CD4-positive, alpha-beta memory T cell (primary cell): ENCODE measurements around the gene MRPL10. TPM values are rescaled to one million over a fixed set of nuclear protein-coding genes. Genes with fewer than 3 reads are reported as not detected.

Experiments used
- CTCF ChIA-PET: fragments of 350-600 bp; sonication (Branson Sonifier 250); formaldehyde crosslinking; loops from one replicate; lab custom pipeline; 2021; ENCODE audit warnings: inconsistent platforms; ENCODE audit not compliant: partially characterized antibody; lab: Charles Lee
- POLR2A ChIA-PET: fragments of 350-600 bp; sonication (Branson Sonifier 250); formaldehyde crosslinking; loops from one replicate; lab custom pipeline; 2021; ENCODE audit not compliant: partially characterized antibody; lab: Charles Lee
- DNase-seq, 5 donors: peaks; one replicate each; pipeline versions ENCODE4 v3.0.0 to v3.0.0-alpha.2; 2020 to 2022; ENCODE audit warnings: mixed read lengths in 1 of 5
- H3K27ac ChIP-seq: one replicate; pipeline ENCODE4 v1.7.0; 2013; ENCODE audit warnings: low read depth, low read length
- H3K27me3 ChIP-seq: 2 replicates; pipeline ENCODE4 v1.7.0; 2013; ENCODE audit warnings: mild to moderate bottlenecking, low read length, moderate library complexity; ENCODE audit not compliant: insufficient read depth
- H3K36me3 ChIP-seq: 2 replicates; pipeline ENCODE4 v1.7.0; 2013; ENCODE audit warnings: mild to moderate bottlenecking, low read length, moderate library complexity; ENCODE audit not compliant: insufficient read depth
- H3K4me1 ChIP-seq: 2 replicates; pipeline ENCODE4 v1.7.0; 2013; ENCODE audit warnings: mild to moderate bottlenecking, low read length, moderate library complexity; ENCODE audit not compliant: insufficient read depth
- H3K4me3 ChIP-seq, 2 donors: one replicate each; pipeline ENCODE4 v1.7.0; 2013; ENCODE audit warnings: low read length in 2 of 2, mild to moderate bottlenecking in 1 of 2
- H3K9me3 ChIP-seq, 2 donors: one replicate each; pipeline ENCODE4 v1.7.0; 2013; ENCODE audit warnings: low read length in 2 of 2, control low read depth in 1 of 2; ENCODE audit not compliant: control insufficient read depth in 1 of 2
- H3K27ac Mint-ChIP-seq, 7 donors: one replicate each; pipeline ENCODE4 v1.8.0; 2020 to 2021; ENCODE audit warnings: mixed read lengths in 7 of 7, mild to moderate bottlenecking in 6 of 7, inconsistent platforms in 3 of 7, moderate library complexity in 3 of 7
- H3K27me3 Mint-ChIP-seq, 2 donors: one replicate each; pipeline ENCODE4 v1.8.0; 2020 to 2021; ENCODE audit warnings: mixed read lengths in 2 of 2
- H3K36me3 Mint-ChIP-seq, 2 donors: one replicate each; pipeline ENCODE4 v1.8.0; 2020 to 2021; ENCODE audit warnings: mixed read lengths in 2 of 2, inconsistent platforms in 1 of 2, mild to moderate bottlenecking in 1 of 2
- H3K4me1 Mint-ChIP-seq, 4 donors: one replicate each; pipeline ENCODE4 v1.8.0; 2020 to 2021; ENCODE audit warnings: mixed read lengths in 4 of 4, mild to moderate bottlenecking in 1 of 4
- H3K4me3 Mint-ChIP-seq, 8 donors: one replicate each; pipeline ENCODE4 v1.8.0; 2020 to 2021; ENCODE audit warnings: mixed read lengths in 8 of 8, mild to moderate bottlenecking in 7 of 8, moderate library complexity in 6 of 8, inconsistent platforms in 3 of 8
- H3K9me3 Mint-ChIP-seq, 8 donors: one replicate each; pipeline ENCODE4 v1.8.0; 2020 to 2021; ENCODE audit warnings: mixed read lengths in 8 of 8, mild to moderate bottlenecking in 5 of 8, inconsistent platforms in 3 of 8, moderate library complexity in 1 of 8
- intact Hi-C: fragments of 100-400 bp; cut with micrococcal nuclease; formaldehyde crosslinking; loops from one replicate; pipeline ENCODE4 v1.15.1; 2023
- polyA plus RNA-seq, 2 donors: library from polyadenylated mRNA; unstranded; fragments of 300-500 nt; fragmentation: Illumina TruSeq; gene quantifications; one replicate each; pipeline ENCODE4 v1.2.3, GENCODE V29; 2021
- total RNA-seq, 2 experiments: library from RNA; stranded (reverse); gene quantifications; one replicate each; pipeline ENCODE4 v1.2.3, GENCODE V29; 2021

Gene MRPL10
- total and polyA plus RNA-seq, 4 experiments from 2014 or later = 39.6 to 69.6 (median 43.6) TPM

DNA sequence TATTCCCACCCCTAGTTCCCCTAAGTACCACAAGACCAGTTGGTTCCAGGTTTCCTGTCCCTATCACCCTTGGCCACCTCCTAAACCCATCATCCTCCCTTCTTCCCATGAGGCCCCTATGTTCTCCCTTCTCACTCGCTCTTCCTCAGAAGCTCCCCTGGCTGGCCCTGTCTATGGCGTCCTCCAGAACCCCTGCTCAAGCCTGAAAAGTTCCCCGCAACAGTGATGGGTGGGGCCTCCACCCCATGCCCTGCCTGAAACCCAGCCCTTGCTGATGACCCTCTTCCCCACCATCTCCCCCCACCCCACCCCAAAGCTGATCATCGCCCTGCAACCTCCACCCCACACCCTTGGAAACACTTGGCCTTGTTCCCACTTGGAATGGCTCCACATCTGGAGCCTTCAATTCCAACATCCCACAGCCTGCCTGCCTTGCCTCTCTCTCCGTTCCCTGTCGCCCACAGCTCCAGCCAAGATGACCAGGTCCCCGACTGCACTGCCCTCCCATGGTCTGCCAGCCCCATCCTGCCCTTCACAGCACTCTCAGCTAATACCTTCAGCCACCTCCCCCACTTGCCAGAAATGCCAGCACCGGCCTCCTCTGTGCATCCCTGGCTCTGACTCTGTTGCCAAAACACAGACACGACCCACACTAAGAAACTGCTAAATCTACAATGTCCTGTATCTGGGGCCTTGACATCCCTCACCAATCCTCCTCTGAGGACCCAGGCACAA, 20.3 kb downstream of the MRPL10 start:
- no peak overlapping the region for H3K27ac ChIP-seq
- Mint-ChIP-seq H3K36me3 (peaks cover 54 to 82% of the 10 kb centered on the region in 2 donors), H3K4me3 (no peak overlapping the region), H3K27me3 (no peaks in the 10 kb centered on the region), H3K9me3 (no peaks in the 10 kb centered on the region), H3K27ac (peak overlapping the region; percentile 58 to 92 (median 75)), H3K4me1 (peaks cover 0 to 8% (median 2%) of the 10 kb centered on the region in 4 donors)
- H3K36me3 ChIP-seq = peaks cover 81% of the 10 kb centered on the region
- H3K4me3 ChIP-seq = no peak overlapping the region
- POLR2A ChIA-PET = no interaction called here
- no peaks in the 10 kb centered on the region for H3K27me3 ChIP-seq
- H3K4me1 ChIP-seq = no peaks in the 10 kb centered on the region
- no peaks in the 10 kb centered on the region for H3K9me3 ChIP-seq
- DNase-seq = no peak
- CTCF ChIA-PET = no interaction called here
- intact Hi-C loops = no loop called here

DNA sequence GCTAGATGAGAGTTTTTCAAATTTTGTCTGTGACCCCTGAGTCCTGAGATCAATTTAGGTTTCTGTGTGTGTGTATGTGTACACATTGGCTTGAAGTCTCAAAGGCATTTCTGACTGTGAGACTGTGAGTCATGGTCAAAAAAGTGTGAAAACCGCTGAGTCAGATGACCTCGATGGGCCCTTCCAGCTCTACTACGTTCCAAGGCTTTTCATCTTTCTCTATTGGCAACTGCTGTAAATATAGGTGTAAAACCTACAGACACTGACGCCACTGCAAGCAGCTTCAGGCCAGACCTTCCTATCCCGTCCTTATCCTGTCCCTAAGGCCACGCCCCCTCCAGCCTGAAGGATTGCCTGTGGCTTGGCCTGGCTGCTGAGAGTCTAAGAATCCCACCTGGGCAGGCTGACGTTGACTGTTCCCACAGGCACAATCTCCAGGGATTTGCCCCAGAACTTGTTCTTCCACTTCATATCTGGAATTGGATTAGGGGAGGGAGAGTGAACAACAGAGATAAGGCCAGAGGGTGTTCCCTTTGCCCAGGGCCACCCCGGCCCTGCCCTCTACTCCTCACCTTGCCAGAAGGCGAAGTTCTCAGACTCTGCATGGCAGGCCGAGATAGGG, 21.0 kb downstream of the MRPL10 start:
- H3K27me3 Mint-ChIP-seq = no peaks in the 10 kb centered on the region
- Histone ChIP-seq H3K4me1 (no peaks in the 10 kb centered on the region), H3K27ac (no peak overlapping the region), H3K9me3 (no peaks in the 10 kb centered on the region), H3K36me3 (peaks cover 73% of the 10 kb centered on the region), H3K4me3 (no peak overlapping the region), H3K27me3 (no peaks in the 10 kb centered on the region)
- H3K9me3 Mint-ChIP-seq = no peaks in the 10 kb centered on the region
- H3K4me1 Mint-ChIP-seq = peaks cover 0 to 8% (median 2%) of the 10 kb centered on the region in 4 donors
- intact Hi-C loops = no loop called here
- DNase-seq = peak in 2 of 5 donors; percentile 26 to 55
- H3K27ac Mint-ChIP-seq = peak overlapping the region in 6 of 7 donors; percentile 8 to 89 (median 83)
- ChIA-PET CTCF (no interaction called here), POLR2A (interaction anchor here (1.0 kb wide), 1 partner anchor 85 kb away, joined by 4 read pairs; no protein-coding TSS in a partner anchor)
- no peak overlapping the region for H3K4me3 Mint-ChIP-seq
- H3K36me3 Mint-ChIP-seq = peaks cover 50 to 74% of the 10 kb centered on the region in 2 donors

DNA sequence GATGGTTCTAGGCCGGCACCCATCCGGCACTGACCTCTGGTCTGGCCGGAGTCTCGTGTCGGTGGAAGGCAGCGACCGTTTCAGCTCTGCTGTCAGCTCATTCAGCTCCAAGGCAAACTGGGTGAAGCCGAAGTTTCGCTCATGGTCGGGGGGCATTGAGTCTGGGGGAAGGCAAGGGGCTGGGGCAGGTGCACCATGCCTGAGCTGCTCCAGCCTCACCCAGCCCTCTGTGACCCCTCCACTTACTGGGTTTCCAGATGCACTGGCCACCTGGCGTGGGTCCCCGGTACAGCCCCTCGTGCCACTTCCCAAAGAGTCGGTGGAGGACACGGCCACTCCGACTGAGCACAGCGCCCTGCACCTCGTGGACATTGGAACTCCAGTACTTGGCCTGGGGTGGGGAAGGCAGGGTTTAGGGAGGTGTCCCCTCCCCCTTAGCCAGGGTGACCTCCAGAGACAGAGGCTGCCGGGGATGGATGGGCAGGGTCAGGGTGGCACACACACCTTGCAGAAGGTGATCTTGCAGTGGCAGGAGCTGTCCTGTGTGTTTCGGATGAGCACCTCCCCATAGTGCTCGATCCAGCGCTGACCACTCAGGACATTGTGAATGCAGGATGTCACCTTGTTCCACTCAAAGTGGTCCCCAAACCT, 22.4 kb downstream of the MRPL10 start:
- Histone ChIP-seq H3K4me1 (no peaks in the 10 kb centered on the region), H3K27me3 (no peaks in the 10 kb centered on the region), H3K36me3 (peaks cover 60% of the 10 kb centered on the region), H3K9me3 (no peaks in the 10 kb centered on the region), H3K27ac (no peak overlapping the region), H3K4me3 (no peak overlapping the region)
- CTCF ChIA-PET = no interaction called here
- Mint-ChIP-seq H3K27ac (peak overlapping the region in 1 of 7 donors; percentile 18), H3K9me3 (no peaks in the 10 kb centered on the region), H3K4me1 (peaks cover 0 to 8% (median 2%) of the 10 kb centered on the region in 4 donors), H3K4me3 (no peak overlapping the region), H3K36me3 (peaks cover 47 to 66% of the 10 kb centered on the region in 2 donors), H3K27me3 (no peaks in the 10 kb centered on the region)
- POLR2A ChIA-PET = no interaction called here
- DNase-seq = no peak
- intact Hi-C loops = no loop called here

DNA sequence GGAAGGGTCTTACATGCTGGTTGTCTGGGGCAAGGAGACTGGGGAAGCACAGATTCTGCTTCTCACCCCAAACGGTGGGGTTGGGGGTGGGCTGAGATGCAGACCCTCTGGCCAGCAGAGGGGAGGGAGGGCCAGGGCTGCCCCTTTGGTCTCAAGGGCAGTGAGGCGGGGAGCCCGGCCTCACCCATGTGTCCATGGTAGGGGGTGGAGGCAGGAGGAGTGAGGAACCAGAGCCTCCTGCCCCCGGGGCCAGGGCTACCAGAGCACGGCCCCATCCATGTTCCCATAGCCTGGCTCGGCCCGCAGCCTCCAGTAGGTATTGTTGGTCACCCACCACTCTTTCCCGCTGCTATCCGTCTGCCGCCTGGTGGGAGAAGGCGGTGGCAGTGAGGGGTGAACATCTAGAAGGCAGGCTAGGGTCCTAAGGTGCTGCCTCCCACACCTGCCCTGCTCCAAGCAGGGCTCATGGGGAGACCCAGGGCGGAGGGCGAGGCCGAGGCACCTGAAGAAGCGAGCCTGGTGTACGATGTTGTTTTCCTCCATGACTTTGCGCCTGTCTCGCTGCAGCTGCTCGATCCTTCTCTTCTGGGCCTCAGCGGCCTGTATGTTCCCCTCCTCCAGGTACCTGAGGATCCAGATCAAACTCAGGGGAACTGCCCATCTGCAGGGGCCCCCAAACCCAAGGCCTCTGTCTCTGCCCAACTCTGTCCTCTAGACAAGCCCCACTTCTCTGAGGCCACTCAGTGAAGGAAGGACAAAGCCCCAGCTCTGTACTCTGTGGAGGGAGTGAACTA, 23.1 kb downstream of the MRPL10 start:
- Histone ChIP-seq H3K4me3 (no peak overlapping the region), H3K9me3 (no peaks in the 10 kb centered on the region), H3K36me3 (peaks cover 58% of the 10 kb centered on the region), H3K27me3 (no peaks in the 10 kb centered on the region), H3K4me1 (no peaks in the 10 kb centered on the region), H3K27ac (no peak overlapping the region)
- Mint-ChIP-seq H3K9me3 (no peaks in the 10 kb centered on the region), H3K4me1 (peaks cover 0 to 8% (median 2%) of the 10 kb centered on the region in 4 donors), H3K27me3 (no peaks in the 10 kb centered on the region), H3K27ac (peak overlapping the region in 1 of 7 donors; percentile 42), H3K4me3 (no peak overlapping the region), H3K36me3 (peaks cover 47 to 62% of the 10 kb centered on the region in 2 donors)
- intact Hi-C loops = no loop called here
- POLR2A ChIA-PET = no interaction called here
- DNase-seq = no peak
- CTCF ChIA-PET = no interaction called here

DNA sequence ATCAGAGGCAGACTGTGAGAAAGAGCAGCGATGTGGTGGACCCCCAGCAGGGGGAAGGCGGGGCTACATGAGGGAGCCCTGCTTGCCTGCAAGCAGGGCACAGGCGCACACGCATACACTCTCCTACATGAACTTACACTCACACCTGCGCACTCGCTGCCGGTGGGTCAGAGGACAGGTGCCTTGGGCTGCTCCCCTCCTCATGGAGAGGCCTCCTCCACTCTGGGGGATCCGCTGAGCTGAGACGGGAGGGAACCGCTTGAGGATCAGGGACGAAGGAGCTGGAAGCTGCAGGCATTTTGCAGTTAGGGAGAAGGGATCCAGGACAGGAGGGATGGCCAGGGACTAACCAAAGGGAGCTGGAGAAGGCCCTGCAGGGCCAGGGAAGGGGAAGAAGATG, 23.9 kb downstream of the MRPL10 start:
- no peak overlapping the region for H3K4me3 Mint-ChIP-seq
- peak overlapping the region in 2 of 7 donors; percentile 8 to 74 for H3K27ac Mint-ChIP-seq
- Histone ChIP-seq H3K4me1 (no peaks in the 10 kb centered on the region), H3K27ac (no peak overlapping the region), H3K36me3 (peaks cover 50% of the 10 kb centered on the region), H3K9me3 (no peaks in the 10 kb centered on the region), H3K4me3 (no peak overlapping the region), H3K27me3 (no peaks in the 10 kb centered on the region)
- H3K4me1 Mint-ChIP-seq = peaks cover 0 to 6% (median 2%) of the 10 kb centered on the region in 4 donors
- H3K36me3 Mint-ChIP-seq = peaks cover 39 to 54% of the 10 kb centered on the region in 2 donors
- intact Hi-C loops = no loop called here
- H3K27me3 Mint-ChIP-seq = no peaks in the 10 kb centered on the region
- no peak for DNase-seq
- ChIA-PET CTCF (no interaction called here), POLR2A (no interaction called here)
- H3K9me3 Mint-ChIP-seq = no peaks in the 10 kb centered on the region

DNA sequence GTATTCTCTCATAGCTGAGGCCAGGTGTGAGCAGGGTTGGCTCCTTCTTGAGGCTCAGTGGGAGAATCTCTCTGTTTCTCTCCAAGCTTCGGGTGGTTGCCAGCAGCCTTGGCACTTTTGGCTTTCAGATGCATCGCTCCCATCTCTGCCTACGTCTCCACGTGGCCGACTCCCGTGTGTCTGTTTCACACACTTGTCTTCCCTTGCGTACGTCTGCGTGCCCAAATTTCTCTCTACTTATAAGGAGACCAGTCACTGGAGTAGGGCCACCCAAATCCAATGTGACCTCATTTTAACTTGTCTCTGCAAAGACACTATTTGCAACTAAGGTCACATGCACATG, 24.5 kb downstream of the MRPL10 start:
- no peaks in the 10 kb centered on the region for H3K9me3 Mint-ChIP-seq
- H3K4me3 ChIP-seq = no peak overlapping the region
- H3K27ac ChIP-seq = no peak overlapping the region
- POLR2A ChIA-PET = no interaction called here
- H3K4me1 Mint-ChIP-seq = peaks cover 0 to 6% (median 2%) of the 10 kb centered on the region in 4 donors
- H3K27me3 ChIP-seq = no peaks in the 10 kb centered on the region
- peaks cover 45% of the 10 kb centered on the region for H3K36me3 ChIP-seq
- DNase-seq = no peak
- no peaks in the 10 kb centered on the region for H3K27me3 Mint-ChIP-seq
- H3K4me1 ChIP-seq = no peaks in the 10 kb centered on the region
- CTCF ChIA-PET = no interaction called here
- peak overlapping the region in 2 of 7 donors; percentile 8 to 24 for H3K27ac Mint-ChIP-seq
- H3K36me3 Mint-ChIP-seq = peaks cover 34 to 49% of the 10 kb centered on the region in 2 donors
- H3K9me3 ChIP-seq = no peaks in the 10 kb centered on the region
- H3K4me3 Mint-ChIP-seq = no peak overlapping the region
- intact Hi-C loops = no loop called here
